HUDEP-2 (cell line): ENCODE data around the gene CFAP300.

Experiments
- DNase-seq, 76 experiments: peaks; one replicate each; lab custom pipeline; 2025; ENCODE audit not compliant: unreplicated experiment in 76 of 76; lab: John Stamatoyannopoulos, UW

The CFAP300 gene

DNA sequence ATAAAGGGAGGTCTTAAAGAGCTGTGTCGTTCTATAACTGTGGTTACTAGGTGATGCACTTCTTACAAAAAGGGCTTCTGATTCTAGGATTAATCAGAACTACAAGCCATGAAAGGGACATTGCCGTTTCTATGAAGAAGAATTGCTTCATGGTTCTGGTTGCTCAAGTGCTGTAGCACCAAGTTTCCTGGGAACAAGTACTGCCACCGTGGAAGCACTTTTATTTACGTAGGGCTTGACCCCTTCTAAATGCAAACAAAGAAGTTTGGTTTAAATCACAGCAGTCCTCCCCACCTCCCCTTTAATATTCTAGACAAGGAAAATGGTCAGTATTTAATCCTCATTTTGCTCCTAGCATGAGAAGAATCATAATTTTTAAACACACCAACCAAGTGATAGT lies 72.8 kb downstream of the CFAP300 start:
- no peak for DNase-seq

DNA sequence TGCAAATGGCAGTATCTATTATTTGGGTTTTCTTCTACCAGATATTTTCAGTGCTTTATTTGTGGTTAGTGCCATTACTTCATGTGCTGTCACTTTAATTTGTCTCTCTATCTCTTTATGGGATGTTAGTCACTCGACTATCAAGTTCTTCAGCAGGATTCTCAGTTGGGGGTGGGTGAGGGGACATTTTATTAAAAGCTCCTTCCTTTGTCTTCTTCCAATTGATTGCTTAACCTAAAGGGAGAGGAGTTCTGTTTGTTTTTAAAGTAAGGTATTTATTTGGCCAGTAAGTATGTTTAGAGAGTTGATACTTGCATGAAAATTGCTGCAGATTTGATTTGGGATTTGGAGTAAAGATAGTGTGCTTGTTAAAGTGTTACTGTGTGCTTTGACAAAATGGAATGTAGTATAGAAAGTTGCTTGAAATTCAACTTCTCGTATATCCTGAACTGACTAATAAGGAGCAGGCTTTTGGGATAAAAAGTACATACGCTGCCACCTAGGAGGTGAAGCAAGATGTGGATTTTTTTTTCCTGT lies 73.3 kb downstream of the CFAP300 start:
- DNase-seq = no peak

DNA sequence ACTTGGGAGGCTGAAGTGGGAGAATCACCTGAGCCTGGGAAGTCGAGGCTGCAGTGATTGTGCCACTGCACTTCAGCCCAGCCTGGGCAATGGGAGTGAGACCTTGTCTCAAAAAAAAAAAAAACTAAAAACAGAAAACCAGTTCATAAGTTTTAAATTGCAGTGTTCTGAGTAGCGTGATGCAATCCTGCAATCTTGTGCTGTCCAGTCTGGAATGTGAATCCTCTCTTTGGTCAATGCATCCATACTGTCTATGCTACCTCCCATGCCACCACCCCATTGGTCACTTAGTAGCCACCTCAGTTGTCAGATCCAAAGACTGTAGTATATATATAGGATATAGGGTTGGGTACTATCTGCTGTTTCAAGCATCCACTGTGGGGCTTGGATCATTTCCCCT lies 74.1 kb downstream of the CFAP300 start:
- DNase-seq = no peak
